ENCODE measurements around the gene CNTLN.

GRCh38 chr9:17332115-17332514 lies 197.3 kb downstream of the CNTLN start:
- TF ChIP-seq EZH2 (IDR thresholded peaks at IDR 0.05; ENCODE audit: low read depth, unreplicated experiment) (no peak), CTCF (conservative IDR thresholded peaks at IDR 0.05; ENCODE audit: low read depth in 2 of 2) (no peak), JUNB (IDR thresholded peaks at IDR 0.05; ENCODE audit: unreplicated experiment) (no peak), CREB1 (CRISPR knock-in tag; IDR thresholded peaks at IDR 0.05; ENCODE audit: low read depth) (no peak), REST (IDR thresholded peaks at IDR 0.05; ENCODE audit: unreplicated experiment) (no peak), ZNF462 (CRISPR knock-in tag; IDR thresholded peaks at IDR 0.05) (no peak), EZH2phosphoT487 (IDR thresholded peaks at IDR 0.05; ENCODE audit: unreplicated experiment) (no peak), POLR2AphosphoS5 (IDR thresholded peaks at IDR 0.05; ENCODE audit: low read depth) (no peak), ZNF331 (CRISPR knock-in tag; IDR thresholded peaks at IDR 0.05; ENCODE audit: low read depth) (no peak), ZNF114 (CRISPR knock-in tag; IDR thresholded peaks at IDR 0.05) (no peak), ETS1 (IDR thresholded peaks at IDR 0.05) (no peak)
